ENCODE data around the gene ARHGAP24. TPM values are rescaled to one million over a fixed set of nuclear protein-coding genes. Genes with fewer than 3 reads are reported as not detected.

The ARHGAP24 gene
- total RNA-seq, 2 experiments from 2014 or later, result 0.22 to 0.70 TPM

GRCh38 chr4:85573270-85573669 is 98.3 kb downstream of the ARHGAP24 start:
- H3K4me3 Mint-ChIP-seq, result no peak overlapping the region
- H3K27me3 Mint-ChIP-seq, result no peaks in the 10 kb centered on the region
- no peaks in the 10 kb centered on the region for H3K36me3 Mint-ChIP-seq (ENCODE audit: low read depth)
- no peak for ATAC-seq
- no peak overlapping the region for H3K27ac Mint-ChIP-seq
- CTCF ChIA-PET, result no interaction called here
- no peaks in the 10 kb centered on the region for H3K4me1 Mint-ChIP-seq (ENCODE audit: low read depth)
- POLR2A ChIA-PET, result no interaction called here
- no peak for TF ChIP-seq CTCF (IDR thresholded peaks at IDR 0.05)
- H3K9me3 Mint-ChIP-seq, result no peaks in the 10 kb centered on the region
- DNase-seq, result no peak
- intact Hi-C loops (cut with micrococcal nuclease), result no loop called here

- CTCF ChIA-PET, result no interaction called here
- DNase-seq (no peak), ATAC-seq (no peak)
- Mint-ChIP-seq H3K9me3 (no peaks in the 10 kb centered on the region), H3K4me3 (no peak overlapping the region), H3K4me1 (ENCODE audit: low read depth) (no peaks in the 10 kb centered on the region), H3K27ac (no peak overlapping the region), H3K36me3 (ENCODE audit: low read depth) (no peaks in the 10 kb centered on the region), H3K27me3 (no peaks in the 10 kb centered on the region)
- POLR2A ChIA-PET, result no interaction called here
- intact Hi-C loops (cut with micrococcal nuclease), result no loop called here
- TF ChIP-seq CTCF (IDR thresholded peaks at IDR 0.05), result no peak
These were observed 102.4 kb downstream of the ARHGAP24 start for GRCh38 chr4:85577307-85577706.

- intact Hi-C loops (cut with micrococcal nuclease), result no loop called here
- POLR2A ChIA-PET, result no interaction called here
These were observed 105.0 kb downstream of the ARHGAP24 start for GRCh38 chr4:85579942-85580341.

GRCh38 chr4:85580489-85580888 is 105.5 kb downstream of the ARHGAP24 start:
- no peaks in the 10 kb centered on the region for H3K27me3 Mint-ChIP-seq
- ATAC-seq (no peak), DNase-seq (no peak)
- no peak overlapping the region for H3K4me3 Mint-ChIP-seq
- POLR2A ChIA-PET, result no interaction called here
- CTCF ChIA-PET, result no interaction called here
- no peak for TF ChIP-seq CTCF (IDR thresholded peaks at IDR 0.05)
- no peaks in the 10 kb centered on the region for H3K9me3 Mint-ChIP-seq
- no peak overlapping the region for H3K27ac Mint-ChIP-seq
- intact Hi-C loops (cut with micrococcal nuclease), result no loop called here
- no peaks in the 10 kb centered on the region for H3K4me1 Mint-ChIP-seq (ENCODE audit: low read depth)
- H3K36me3 Mint-ChIP-seq (ENCODE audit: low read depth), result no peaks in the 10 kb centered on the region

More at GRCh38 chr4:85579942-85580341, 105.0 kb downstream of the ARHGAP24 start:
- CTCF ChIA-PET, result no interaction called here
- ATAC-seq (no peak), DNase-seq (no peak)
- H3K27me3 Mint-ChIP-seq, result no peaks in the 10 kb centered on the region
- no peaks in the 10 kb centered on the region for H3K9me3 Mint-ChIP-seq
- H3K4me1 Mint-ChIP-seq (ENCODE audit: low read depth), result no peaks in the 10 kb centered on the region
- no peak overlapping the region for H3K4me3 Mint-ChIP-seq
- no peaks in the 10 kb centered on the region for H3K36me3 Mint-ChIP-seq (ENCODE audit: low read depth)
- H3K27ac Mint-ChIP-seq, result no peak overlapping the region
- TF ChIP-seq CTCF (IDR thresholded peaks at IDR 0.05), result no peak

GRCh38 chr4:85587952-85588351 is 113.0 kb downstream of the ARHGAP24 start:
- ATAC-seq (no peak), DNase-seq (no peak)
- Mint-ChIP-seq H3K36me3 (ENCODE audit: low read depth) (no peaks in the 10 kb centered on the region), H3K4me1 (ENCODE audit: low read depth) (no peaks in the 10 kb centered on the region), H3K4me3 (no peak overlapping the region), H3K27me3 (no peaks in the 10 kb centered on the region), H3K9me3 (no peaks in the 10 kb centered on the region), H3K27ac (no peak overlapping the region)
- ChIA-PET CTCF (no interaction called here), POLR2A (no interaction called here)
- intact Hi-C loops (cut with micrococcal nuclease), result no loop called here
- TF ChIP-seq CTCF (IDR thresholded peaks at IDR 0.05), result no peak
